Myocyte (in vitro differentiated cells): ENCODE results near the gene L3MBTL4. TPM values are rescaled to one million over a fixed set of nuclear protein-coding genes. Genes with fewer than 3 reads are reported as not detected.
"Not testable (repeated sequence)": the region's sequence is repeated elsewhere in the genome, so short reads cannot be mapped to it uniquely, and the experiment has no call there.

Experiments used
- DNase-seq: peaks from one replicate; pipeline ENCODE4 v3.0.0-alpha.2; 2012; ENCODE audit warnings: low read depth
- total RNA-seq: library from RNA; depleted of rRNA; stranded (reverse); fragments of >200 nt; gene quantifications from 2 replicates; pipeline ENCODE4 v1.2.3, GENCODE V29; 2014

L3MBTL4 gene
- total RNA-seq, 1 donor from 2014 or later = not detected

- no peak for DNase-seq
Measured at GRCh38 chr18:6203791-6204190, 210.9 kb downstream of the L3MBTL4 start.

GRCh38 chr18:6202861-6203260 is 211.8 kb downstream of the L3MBTL4 start:
- DNase-seq = no peak

- no peak for DNase-seq
Measured at GRCh38 chr18:6200204-6200774, 214.4 kb downstream of the L3MBTL4 start.

- DNase-seq = no peak
Measured at GRCh38 chr18:6199777-6200176, 214.9 kb downstream of the L3MBTL4 start.

GRCh38 chr18:6198585-6198984 is 216.1 kb downstream of the L3MBTL4 start:
- DNase-seq = no peak

GRCh38 chr18:6194640-6195039 is 220.1 kb downstream of the L3MBTL4 start:
- DNase-seq = no peak

- not testable (repeated sequence) for DNase-seq
Measured at GRCh38 chr18:6185782-6186181, 228.9 kb downstream of the L3MBTL4 start.

- DNase-seq = no peak
Measured at GRCh38 chr18:6174983-6175745, 239.5 kb downstream of the L3MBTL4 start.

- DNase-seq = no peak
Measured at GRCh38 chr18:6170604-6171003, 244.1 kb downstream of the L3MBTL4 start.

- no peak for DNase-seq
Measured at GRCh38 chr18:6161549-6161948, 253.2 kb downstream of the L3MBTL4 start.

GRCh38 chr18:6159426-6159825 is 255.3 kb downstream of the L3MBTL4 start:
- no peak for DNase-seq

- no peak for DNase-seq
Measured at GRCh38 chr18:6158958-6159357, 255.8 kb downstream of the L3MBTL4 start.

- no peak for DNase-seq
Measured at GRCh38 chr18:6156446-6156845, 258.3 kb downstream of the L3MBTL4 start.

- no peak for DNase-seq
Measured at GRCh38 chr18:6155707-6156106, 259.0 kb downstream of the L3MBTL4 start.

GRCh38 chr18:6150430-6150829 is 264.3 kb downstream of the L3MBTL4 start:
- no peak for DNase-seq

- DNase-seq = no peak
Measured at GRCh38 chr18:6146307-6146661, 268.4 kb downstream of the L3MBTL4 start.

- DNase-seq = no peak
Measured at GRCh38 chr18:6145645-6146306, 268.9 kb downstream of the L3MBTL4 start.

- no peak for DNase-seq
Measured at GRCh38 chr18:6139007-6139406, 275.7 kb downstream of the L3MBTL4 start.

GRCh38 chr18:6135901-6136300 is 278.8 kb downstream of the L3MBTL4 start:
- DNase-seq = not testable (repeated sequence)

- not testable (repeated sequence) for DNase-seq
Measured at GRCh38 chr18:6135029-6135428, 279.7 kb downstream of the L3MBTL4 start.

- DNase-seq = no peak
Measured at GRCh38 chr18:6132751-6133368, 281.9 kb downstream of the L3MBTL4 start.

- no peak for DNase-seq
Measured at GRCh38 chr18:6120820-6121279, 293.9 kb downstream of the L3MBTL4 start.
